MG63 (cell line): ENCODE measurements around the gene CDSN. TPM values are rescaled to one million over a fixed set of nuclear protein-coding genes. Genes with fewer than 3 reads are reported as not detected.

Source experiments
- DNase-seq: peaks from one replicate; pipeline ENCODE4 v3.0.0-alpha.2; 2020
- H3K27me3 ChIP-seq: fragments of 250-450 bp; sonication (Bioruptor Pico); 2 replicates; pipeline ENCODE4 v1.5.1; 2020; ENCODE audit warnings: mild to moderate bottlenecking, moderate library complexity
- H3K36me3 ChIP-seq: fragments of 250-450 bp; sonication (Bioruptor Pico); 2 replicates; pipeline ENCODE4 v1.5.1; 2020; ENCODE audit warnings: mild to moderate bottlenecking, moderate library complexity
- H3K4me3 ChIP-seq: fragments of 250-450 bp; sonication (Bioruptor Pico); 2 replicates; pipeline ENCODE4 v1.5.1; 2020; ENCODE audit warnings: mild to moderate bottlenecking, moderate library complexity
- H3K9me3 ChIP-seq: fragments of 250-450 bp; sonication (Bioruptor Pico); 2 replicates; pipeline ENCODE4 v1.5.1; 2020; ENCODE audit warnings: mild to moderate bottlenecking, moderate library complexity
- total RNA-seq: library from RNA; depleted of rRNA; stranded (reverse); fragments of >200 nt; shearing (Covaris generic); gene quantifications from 2 replicates; pipeline ENCODE4 v1.2.3, GENCODE V29; 2014; ENCODE audit warnings: low replicate concordance

The CDSN gene
- total RNA-seq, 1 experiment from 2014 or later, result not detected

GRCh38 chr6:31128093-31128676 lies 7.9 kb upstream of the CDSN start:
- H3K9me3 ChIP-seq, result no peaks in the 10 kb centered on the region
- H3K4me3 ChIP-seq, result no peak overlapping the region
- no peaks in the 10 kb centered on the region for H3K36me3 ChIP-seq
- no peaks in the 10 kb centered on the region for H3K27me3 ChIP-seq
- peak; percentile 18 for DNase-seq

- DNase-seq, result no peak
- H3K27me3 ChIP-seq, result no peaks in the 10 kb centered on the region
- no peaks in the 10 kb centered on the region for H3K36me3 ChIP-seq
- no peaks in the 10 kb centered on the region for H3K9me3 ChIP-seq
- no peak overlapping the region for H3K4me3 ChIP-seq
These were observed 6.3 kb upstream of the CDSN start for GRCh38 chr6:31126396-31127175.

GRCh38 chr6:31125586-31126363 lies 5.5 kb upstream of the CDSN start:
- Histone ChIP-seq H3K9me3 (no peaks in the 10 kb centered on the region), H3K36me3 (no peaks in the 10 kb centered on the region), H3K4me3 (no peak overlapping the region), H3K27me3 (no peaks in the 10 kb centered on the region)
- DNase-seq, result peak; percentile 65

DNA sequence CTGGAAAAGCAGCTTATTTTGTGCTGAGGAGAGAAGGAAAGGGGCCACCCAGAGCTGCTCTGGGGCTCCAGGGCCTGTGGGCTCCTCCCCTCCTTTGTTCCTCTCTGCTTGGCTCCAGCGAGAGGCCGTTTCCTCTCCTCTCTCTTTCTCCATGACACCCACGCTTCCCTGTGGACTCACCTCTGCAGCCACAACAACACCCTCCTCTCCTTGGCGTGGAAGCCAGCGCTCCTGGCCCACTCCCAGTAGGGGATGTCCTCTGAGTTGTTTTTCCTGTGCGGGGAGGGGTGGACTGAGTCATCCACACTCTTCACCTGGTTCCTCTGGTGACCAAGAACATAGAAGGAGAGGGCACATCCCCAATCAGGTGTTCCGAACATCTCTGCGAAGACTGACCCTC lies 4.9 kb upstream of the CDSN start:
- Histone ChIP-seq H3K27me3 (no peaks in the 10 kb centered on the region), H3K36me3 (no peaks in the 10 kb centered on the region), H3K4me3 (no peak overlapping the region), H3K9me3 (no peaks in the 10 kb centered on the region)
- DNase-seq, result peak; percentile 62

DNA sequence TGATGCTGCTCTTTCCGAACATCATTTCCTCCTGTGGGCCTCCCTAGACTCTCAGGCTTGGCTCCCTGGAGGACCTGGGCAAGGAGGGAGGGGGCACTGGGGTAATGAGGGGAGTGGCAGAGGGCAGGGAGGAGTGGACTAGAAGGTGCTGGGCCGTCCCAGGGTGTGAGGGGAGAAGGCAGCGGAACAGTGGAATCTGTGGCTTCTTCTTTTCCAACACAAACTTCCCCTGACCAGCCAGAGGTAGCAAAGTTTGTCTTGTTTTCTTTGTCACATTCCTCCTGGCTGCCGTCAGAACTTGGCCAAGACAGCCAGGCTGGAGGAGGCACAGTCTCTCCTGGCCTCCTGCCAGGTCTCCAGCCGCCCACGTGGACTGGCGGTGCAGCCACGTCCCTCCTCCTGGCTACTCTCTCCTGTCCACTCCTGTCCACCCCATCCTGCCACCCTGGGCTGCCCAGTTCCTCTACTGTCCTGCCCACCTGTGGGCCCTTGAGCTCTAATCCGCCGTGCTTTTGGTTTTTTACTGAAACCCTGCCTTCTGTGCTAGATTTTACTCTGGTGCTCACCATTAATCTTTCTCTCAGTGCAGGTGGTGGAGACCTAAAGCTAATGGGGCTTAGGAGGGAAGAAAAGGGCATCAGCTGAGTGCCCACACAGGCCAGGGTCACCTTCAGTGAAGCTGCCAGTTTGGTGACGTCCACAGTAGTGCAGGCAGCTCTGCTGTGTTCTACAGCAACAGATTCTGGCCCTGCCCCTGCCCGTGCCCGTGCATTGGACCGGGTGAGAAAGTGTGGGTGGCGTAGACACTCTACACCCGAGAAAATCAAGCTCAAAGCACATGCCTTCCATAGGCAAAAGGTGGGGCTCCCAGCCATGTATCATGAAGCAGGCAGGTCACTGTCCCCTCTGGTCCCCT lies 2.8 kb upstream of the CDSN start:
- DNase-seq, result peak; percentile 89
- no peaks in the 10 kb centered on the region for H3K27me3 ChIP-seq
- no peaks in the 10 kb centered on the region for H3K36me3 ChIP-seq
- no peak overlapping the region for H3K4me3 ChIP-seq
- no peaks in the 10 kb centered on the region for H3K9me3 ChIP-seq

- Histone ChIP-seq H3K4me3 (no peak overlapping the region), H3K36me3 (no peaks in the 10 kb centered on the region), H3K9me3 (no peaks in the 10 kb centered on the region), H3K27me3 (no peaks in the 10 kb centered on the region)
- DNase-seq, result no peak
These were observed 1.0 kb upstream of the CDSN start for GRCh38 chr6:31121131-31121790.

DNA sequence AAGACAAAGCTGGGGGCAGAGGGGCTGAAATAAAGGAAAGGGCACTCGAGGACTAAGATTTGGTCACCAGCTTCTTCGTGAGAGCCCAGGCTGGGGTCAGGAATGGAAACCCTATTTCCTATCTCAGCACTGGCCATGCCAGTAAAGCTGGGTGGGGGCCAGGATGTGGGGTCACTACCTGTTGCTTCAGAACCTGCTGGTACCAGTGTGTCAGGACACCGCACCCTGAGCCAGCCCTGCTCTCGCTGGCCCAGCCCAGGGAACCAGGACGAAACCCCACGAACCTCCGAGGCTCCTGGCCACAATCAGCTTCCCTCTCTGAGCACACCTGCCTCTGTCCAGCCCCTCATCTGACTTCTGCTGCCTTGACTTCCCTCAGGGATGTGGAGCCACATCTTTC lies 2.1 kb downstream of the CDSN start:
- H3K27me3 ChIP-seq, result no peaks in the 10 kb centered on the region
- DNase-seq, result no peak
- H3K4me3 ChIP-seq, result no peak overlapping the region
- no peaks in the 10 kb centered on the region for H3K36me3 ChIP-seq
- no peaks in the 10 kb centered on the region for H3K9me3 ChIP-seq

GRCh38 chr6:31116661-31117385 lies 3.4 kb downstream of the CDSN start:
- no peak for DNase-seq
- Histone ChIP-seq H3K27me3 (no peaks in the 10 kb centered on the region), H3K9me3 (no peaks in the 10 kb centered on the region), H3K36me3 (no peaks in the 10 kb centered on the region), H3K4me3 (no peak overlapping the region)

GRCh38 chr6:31115941-31116560 lies 4.2 kb downstream of the CDSN start:
- no peaks in the 10 kb centered on the region for H3K36me3 ChIP-seq
- H3K27me3 ChIP-seq, result no peaks in the 10 kb centered on the region
- DNase-seq, result no peak
- H3K9me3 ChIP-seq, result no peaks in the 10 kb centered on the region
- H3K4me3 ChIP-seq, result no peak overlapping the region

DNA sequence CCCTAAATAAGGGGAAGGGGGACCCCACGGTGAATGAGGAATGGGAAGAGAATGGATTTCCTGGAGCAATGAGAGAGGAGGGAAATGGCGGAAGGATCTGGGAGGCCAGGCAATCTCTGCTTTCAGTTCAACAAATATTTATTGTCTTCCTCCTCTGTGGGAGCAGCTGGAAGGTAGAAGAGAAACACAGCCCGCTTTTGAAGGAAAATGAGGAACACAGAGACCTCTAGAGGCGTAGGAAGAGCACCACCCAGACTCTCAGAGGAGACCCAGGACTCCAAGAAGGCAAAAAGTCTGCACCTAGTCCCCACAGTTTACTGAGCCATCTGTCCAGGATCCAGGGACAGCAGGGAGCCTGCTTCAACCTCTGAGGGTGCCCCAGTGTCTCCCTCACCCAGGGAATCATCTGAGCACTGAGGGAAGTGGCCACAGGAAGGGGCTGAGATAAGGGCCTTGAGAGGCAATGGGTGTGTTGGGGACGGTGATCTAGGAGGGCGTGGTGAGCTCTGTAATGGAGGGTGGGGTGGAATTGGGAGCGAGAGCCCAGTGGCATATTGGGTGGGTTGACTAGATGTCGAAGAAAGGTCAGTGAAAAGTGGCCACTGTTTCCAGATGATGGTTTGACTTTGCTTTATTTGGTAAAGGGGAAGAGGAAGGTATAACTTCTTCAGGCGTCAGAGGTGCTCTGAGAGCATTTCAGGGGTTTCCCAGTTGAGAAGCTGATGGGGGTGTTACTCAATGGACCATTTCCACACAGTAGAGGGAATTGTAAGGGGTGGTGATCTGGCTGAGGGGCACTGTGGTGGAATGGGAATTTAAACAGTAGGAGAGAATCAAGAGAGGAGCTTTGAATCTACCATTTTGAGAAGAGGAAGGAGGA lies 5.0 kb downstream of the CDSN start:
- Histone ChIP-seq H3K4me3 (no peak overlapping the region), H3K9me3 (no peaks in the 10 kb centered on the region), H3K27me3 (no peaks in the 10 kb centered on the region), H3K36me3 (no peaks in the 10 kb centered on the region)
- DNase-seq, result no peak

DNA sequence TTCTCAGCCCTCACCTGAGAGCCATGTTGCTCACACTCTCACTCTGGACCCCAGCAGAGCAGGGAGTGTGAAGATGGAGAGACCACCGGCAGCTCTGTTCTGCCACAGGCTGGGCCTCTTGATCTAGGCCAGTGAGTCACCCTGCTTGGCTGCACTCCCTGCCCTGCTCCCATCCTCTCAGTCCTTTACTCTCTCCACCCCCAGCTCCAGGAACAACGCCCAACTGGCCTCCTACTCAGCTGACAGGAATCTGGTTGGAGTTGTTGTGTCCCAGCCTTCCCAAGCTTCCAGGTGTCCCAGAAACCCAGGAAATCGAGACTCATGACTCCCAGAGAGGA lies 5.7 kb downstream of the CDSN start, which contains the start of gene PSORS1C1:
PSORS1C1 (plus strand) TSS at position 260 of the 338 bp plus-strand sequence. CDS start 14,833 bp downstream, outside the sequence.
- Histone ChIP-seq H3K27me3 (no peaks in the 10 kb centered on the region), H3K4me3 (no peak within 1 kb of the TSS), H3K36me3 (no peaks in the 10 kb centered on the region), H3K9me3 (no peaks in the 10 kb centered on the region)
- peak; percentile 95 for DNase-seq

GRCh38 chr6:31113861-31114540 lies 6.2 kb downstream of the CDSN start:
- Histone ChIP-seq H3K4me3 (no peak overlapping the region), H3K9me3 (no peaks in the 10 kb centered on the region), H3K27me3 (no peaks in the 10 kb centered on the region), H3K36me3 (no peaks in the 10 kb centered on the region)
- peak; percentile 90 for DNase-seq

DNA sequence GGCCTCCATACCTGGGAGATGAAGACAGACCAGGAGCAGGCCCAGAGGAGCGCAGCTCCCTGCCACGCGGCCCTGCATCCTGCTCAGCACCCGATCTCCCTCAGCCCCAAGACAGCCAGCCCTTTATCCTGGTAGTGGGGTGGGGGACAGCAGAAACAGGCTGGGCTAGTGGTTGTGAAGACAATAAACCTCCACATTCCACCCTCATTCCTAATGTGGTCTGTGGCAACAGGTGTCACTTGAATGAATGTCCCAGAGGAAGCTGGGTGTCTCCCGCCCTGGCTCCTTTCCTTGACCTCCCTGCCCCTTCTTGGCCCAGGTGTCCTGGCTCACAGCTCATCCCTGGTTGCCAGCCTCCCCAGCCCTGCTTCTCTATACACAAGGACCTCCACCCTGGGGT lies 7.8 kb downstream of the CDSN start, which contains the start of gene C6orf15:
C6orf15 (minus strand) TSS at position 98 of the 400 bp plus-strand sequence; CDS start at position 78, 20 bp downstream.
- no peak within 1 kb of the TSS for H3K4me3 ChIP-seq
- DNase-seq, result no peak
- H3K36me3 ChIP-seq, result no peaks in the 10 kb centered on the region
- H3K27me3 ChIP-seq, result no peaks in the 10 kb centered on the region
- no peaks in the 10 kb centered on the region for H3K9me3 ChIP-seq

- no peaks in the 10 kb centered on the region for H3K36me3 ChIP-seq
- no peak overlapping the region for H3K4me3 ChIP-seq
- DNase-seq, result no peak
- no peaks in the 10 kb centered on the region for H3K9me3 ChIP-seq
- H3K27me3 ChIP-seq, result no peaks in the 10 kb centered on the region
These were observed 8.5 kb downstream of the CDSN start for GRCh38 chr6:31111712-31112111.
